GM19043 (cell line): ENCODE measurements around the gene TSPAN7.

ENCODE experiments used
- ATAC-seq: cut with Tn5 transposase; IDR thresholded peaks from one replicate; pipeline ENCODE4 v1.9.1; 2021; ENCODE audit warnings: low read depth; ENCODE audit not compliant: unreplicated experiment

Gene TSPAN7

GRCh38 chrX:38675856-38676255, 114.5 kb downstream of the TSPAN7 start:
- no peak for ATAC-seq

GRCh38 chrX:38678183-38678582, 116.8 kb downstream of the TSPAN7 start:
- no peak for ATAC-seq

- ATAC-seq, result no peak
Observed at GRCh38 chrX:38678821-38679220, 117.5 kb downstream of the TSPAN7 start.

GRCh38 chrX:38679695-38680094, 118.4 kb downstream of the TSPAN7 start:
- no peak for ATAC-seq

- ATAC-seq, result no peak
Observed at GRCh38 chrX:38682095-38682494, 120.8 kb downstream of the TSPAN7 start.

- ATAC-seq, result no peak
Observed at GRCh38 chrX:38692961-38693360, 131.6 kb downstream of the TSPAN7 start.

- ATAC-seq, result no peak
Observed at GRCh38 chrX:38694394-38694793, 133.1 kb downstream of the TSPAN7 start.

- no peak for ATAC-seq
Observed at GRCh38 chrX:38697461-38697860, 136.1 kb downstream of the TSPAN7 start.

- ATAC-seq, result no peak
Observed at GRCh38 chrX:38699121-38699520, 137.8 kb downstream of the TSPAN7 start.

- ATAC-seq, result no peak
Observed at GRCh38 chrX:38699696-38700095, 138.4 kb downstream of the TSPAN7 start.

GRCh38 chrX:38701073-38701472, 139.7 kb downstream of the TSPAN7 start:
- no peak for ATAC-seq

- no peak for ATAC-seq
Observed at GRCh38 chrX:38704146-38704882, 143.0 kb downstream of the TSPAN7 start.

- ATAC-seq, result no peak
Observed at GRCh38 chrX:38717871-38718270, 156.5 kb downstream of the TSPAN7 start.

GRCh38 chrX:38718311-38718710, 157.0 kb downstream of the TSPAN7 start:
- ATAC-seq, result no peak

GRCh38 chrX:38726612-38727011, 165.3 kb downstream of the TSPAN7 start:
- no peak for ATAC-seq

- no peak for ATAC-seq
Observed at GRCh38 chrX:38727668-38728067, 166.3 kb downstream of the TSPAN7 start.

GRCh38 chrX:38732866-38733265, 171.5 kb downstream of the TSPAN7 start:
- ATAC-seq, result no peak
